IMR-90 (cell line): ENCODE measurements around the gene FAM174C. TPM values are rescaled to one million over a fixed set of nuclear protein-coding genes. Genes with fewer than 3 reads are reported as not detected.

Experiments used
- ATAC-seq: fragments of 200-7000 bp; cut with Tn5 transposase; 2 replicates; pipeline ENCODE4 v1.9.1; 2020; ENCODE audit warnings: low read depth, mild to moderate bottlenecking, moderate library complexity
- BruUV-seq: library from RNA; stranded (reverse); fragments of 400-500 nt; replicated peaks from 2 replicates; lab custom pipeline; 2021; lab: Mats Ljungman, UMichigan
- CTCF ChIA-PET: fragments of 300-600 bp; formaldehyde crosslinking; extraction: SDS; loops from one replicate; lab custom pipeline; 2021; ENCODE audit warnings: antibody characterized with exemption; lab: Yijun Ruan, JAX
- POLR2A ChIA-PET: fragments of 300-600 bp; sonication (Branson Sonifier 250); formaldehyde crosslinking; loops from one replicate; lab custom pipeline; 2022; ENCODE audit warnings: antibody characterized with exemption; ENCODE audit not compliant: unreplicated experiment; lab: Charles Lee
- DNase-seq: peaks from one replicate; pipeline ENCODE4 v3.0.0; 2013
- H2AFZ ChIP-seq: replicated peaks from 2 replicates; pipeline ENCODE3; 2013; ENCODE audit warnings: low read length, mild to moderate bottlenecking; ENCODE audit not compliant: poor library complexity
- H2AK5ac ChIP-seq: 2 replicates; pipeline ENCODE4 v1.6.1; 2013; ENCODE audit warnings: low read depth, low read length, inconsistent platforms
- H2AK9ac ChIP-seq: replicated peaks from 2 replicates; pipeline ENCODE3; 2013; ENCODE audit warnings: mild to moderate bottlenecking, low read depth, low read length, moderate library complexity; ENCODE audit not compliant: poor library complexity
- H2BK120ac ChIP-seq: 2 replicates; pipeline ENCODE4 v1.6.1; 2013; ENCODE audit warnings: low read depth, low read length, inconsistent platforms
- H2BK15ac ChIP-seq: 3 replicates; pipeline ENCODE4 v1.6.1; 2013; ENCODE audit warnings: low read depth, low read length, inconsistent platforms
- H2BK20ac ChIP-seq: 2 replicates; pipeline ENCODE4 v1.6.1; 2013; ENCODE audit warnings: low read depth, mild to moderate bottlenecking, inconsistent platforms, low read length, moderate library complexity
- H2BK5ac ChIP-seq: 2 replicates; pipeline ENCODE4 v1.6.1; 2013; ENCODE audit warnings: mild to moderate bottlenecking, low read depth, low read length, inconsistent platforms; ENCODE audit not compliant: poor library complexity, severe bottlenecking
- H3K14ac ChIP-seq: replicated peaks from 2 replicates; pipeline ENCODE4 v1.6.1; 2013; ENCODE audit warnings: low read depth, low read length, inconsistent platforms
- H3K18ac ChIP-seq: 2 replicates; pipeline ENCODE4 v1.6.1; 2013; ENCODE audit warnings: low read depth, low read length, control low read depth
- H3K23ac ChIP-seq: 2 replicates; pipeline ENCODE4 v1.6.1; 2013; ENCODE audit warnings: low read depth, low read length, inconsistent platforms
- H3K27ac ChIP-seq: 2 replicates; pipeline ENCODE4 v1.5.1; 2013; ENCODE audit warnings: mild to moderate bottlenecking, control low read depth, low read length; ENCODE audit not compliant: insufficient read depth
- H3K27me3 ChIP-seq: 2 replicates; pipeline ENCODE4 v1.6.1; 2013; ENCODE audit warnings: low read length; ENCODE audit not compliant: control insufficient read depth, insufficient read depth
- H3K36me3 ChIP-seq: 2 replicates; pipeline ENCODE4 v1.6.1; 2013; ENCODE audit warnings: low read length, mixed read lengths; ENCODE audit not compliant: control insufficient read depth, insufficient read depth
- H3K4ac ChIP-seq: 2 replicates; pipeline ENCODE4 v1.6.1; 2013; ENCODE audit warnings: low read depth, low read length, inconsistent platforms
- H3K4me1 ChIP-seq: 2 replicates; pipeline ENCODE4 v1.6.1; 2013; ENCODE audit warnings: low read length, mixed read lengths; ENCODE audit not compliant: control insufficient read depth, insufficient read depth
- H3K4me2 ChIP-seq: 2 replicates; pipeline ENCODE4 v1.6.1; 2013; ENCODE audit warnings: low read depth, mild to moderate bottlenecking, control low read depth, low read length, moderate library complexity
- H3K4me3 ChIP-seq: 2 replicates; pipeline ENCODE4 v1.5.1; 2013; ENCODE audit warnings: low read depth, mild to moderate bottlenecking, control low read depth, low read length, moderate library complexity; ENCODE audit not compliant: insufficient read depth
- H3K56ac ChIP-seq: 2 replicates; pipeline ENCODE4 v1.6.1; 2013; ENCODE audit warnings: low read length, inconsistent platforms; ENCODE audit not compliant: insufficient read depth; ENCODE audit errors: extremely low read depth
- H3K79me1 ChIP-seq, 2 experiments: 2 replicates each; pipeline ENCODE4 v1.6.1; 2013; ENCODE audit warnings: low read length in 2 of 2, inconsistent platforms in 1 of 2, low read depth in 1 of 2
- H3K9ac ChIP-seq: 2 replicates; pipeline ENCODE4 v1.6.1; 2013; ENCODE audit warnings: low read depth, low read length, control low read depth
- H3K9me1 ChIP-seq: 2 replicates; pipeline ENCODE4 v1.6.1; 2013; ENCODE audit warnings: low read length, inconsistent platforms; ENCODE audit not compliant: insufficient read depth
- H3K9me3 ChIP-seq: 2 replicates; pipeline ENCODE4 v1.6.1; 2013; ENCODE audit warnings: low read length; ENCODE audit not compliant: control insufficient read depth, insufficient read depth
- H4K20me1 ChIP-seq: 2 replicates; pipeline ENCODE4 v1.6.1; 2013; ENCODE audit warnings: low read length, inconsistent platforms; ENCODE audit not compliant: insufficient read depth
- H4K5ac ChIP-seq: 2 replicates; pipeline ENCODE4 v1.6.1; 2013; ENCODE audit warnings: mild to moderate bottlenecking, low read depth, low read length, control low read depth
- H4K8ac ChIP-seq, 2 experiments: 2 replicates each; pipeline ENCODE4 v1.6.1; 2013; ENCODE audit warnings: low read depth in 2 of 2, low read length in 2 of 2, control low read depth in 1 of 2, inconsistent platforms in 1 of 2
- H4K91ac ChIP-seq: 2 replicates; pipeline ENCODE4 v1.6.1; 2013; ENCODE audit warnings: low read depth, low read length, inconsistent platforms; ENCODE audit not compliant: insufficient read depth
- BHLHE40 ChIP-seq: fragments of 150-350 bp; IDR thresholded peaks from 2 replicates; pipeline ENCODE4 v1.6.1; 2016; ENCODE audit warnings: mild to moderate bottlenecking, low read depth, low read length
- RFX5 ChIP-seq: IDR thresholded peaks from 2 replicates; pipeline ENCODE4 v1.8.0; 2012; ENCODE audit warnings: low read depth, mild to moderate bottlenecking, low read length, moderate library complexity
- WGBS, 2 experiments: methylation state at CpG; one replicate each; pipeline versions ENCODE4 v1.1.5 to v1.1.7; 2013; ENCODE audit warnings: missing lambda C conversion rate in 2 of 2; ENCODE audit not compliant: insufficient read length in 1 of 2; ENCODE audit errors: extremely low coverage in 2 of 2; 5-methylcytosine and 5-hydroxymethylcytosine counted together
- dilution Hi-C: fragments of 300-500 bp; cut with HindIII; formaldehyde crosslinking; loops from one replicate; pipeline ENCODE4 v1.14.3; 2018; ENCODE audit warnings: low sequenced_read_pairs; ENCODE audit not compliant: unreplicated experiment
- in situ Hi-C: fragments of 300-500 bp; cut with MboI; formaldehyde crosslinking; loops from 3 replicates; pipeline ENCODE4 v1.14.3; 2019; ENCODE audit warnings: low sequenced_read_pairs, inconsistent platforms, mixed read lengths
- intact Hi-C: fragments of 100-400 bp; cut with micrococcal nuclease; formaldehyde crosslinking; loops from 2 replicates; pipeline ENCODE4 v1.10.0; 2022
- polyA plus RNA-seq, 3 experiments: library from polyadenylated mRNA; depleted of rRNA; stranded (reverse); fragments of >200 nt; gene quantifications; 2 replicates each; pipeline ENCODE4 v1.2.3, GENCODE V29; 2012; ENCODE audit warnings: low replicate concordance in 1 of 3
- total RNA-seq: library from RNA; depleted of rRNA; stranded (reverse); fragments of >200 nt; gene quantifications from 2 replicates; pipeline ENCODE4 v1.2.3, GENCODE V29; 2012

The FAM174C gene
- total and polyA plus RNA-seq, 2 of the 4 experiments (the other 2 are of a cell fraction) = 7.5 to 61.8 TPM

- no TSS peak for BruUV-seq
- Histone ChIP-seq H4K20me1 (peaks cover 54% of the 10 kb centered on the region), H3K4me3 (no peak overlapping the region), H4K91ac (peak overlapping the region; percentile 8; the same call in 1 of the 2 replicates), H3K79me1 (peaks cover 9 to 63% of the 10 kb centered on the region in 2 experiments; a peak in 3 of 4 replicates), H3K4ac (peak overlapping the region; percentile 68), H3K27ac (peak overlapping the region; percentile 12; the same call in 1 of the 2 replicates), H2AK9ac (peak overlapping the region; percentile 62), H4K8ac (peak overlapping the region in 1 of 2 experiments; percentile 45; a peak in 1 of 4 replicates), H3K9ac (peak overlapping the region; percentile 24; the same call in 1 of the 2 replicates), H2BK20ac (no peak overlapping the region), H3K14ac (no peak overlapping the region), H2AFZ (peak overlapping the region; percentile 80), H3K4me2 (peak overlapping the region; percentile 61), H3K56ac (no peak overlapping the region), H3K27me3 (no peaks in the 10 kb centered on the region), H4K5ac (no peak overlapping the region), H3K4me1 (peaks cover 39% of the 10 kb centered on the region), H3K23ac (no peak overlapping the region), H3K36me3 (peaks cover 27% of the 10 kb centered on the region), H2BK120ac (no peak overlapping the region), H2BK5ac (peak overlapping the region; percentile 18), H3K18ac (no peak overlapping the region), H2BK15ac (no peak overlapping the region; the same call in 2 of the 3 replicates), H3K9me1 (peaks cover 8% of the 10 kb centered on the region), H2AK5ac (peak overlapping the region; percentile 66), H3K9me3 (no peaks in the 10 kb centered on the region)
- ChIA-PET CTCF (interaction anchor here (1.5 to 3.5 kb wide), 4 partner anchors 11 to 25 kb away, joined by 8 to 64 read pairs (median 13); no protein-coding TSS in a partner anchor), POLR2A (interaction anchor here (0.5 to 1.4 kb wide), 17 partner anchors 8 to 285 kb away, joined by 3 to 62 read pairs (median 4); partner anchors contain the start of genes ATP5F1D, GPX4 and WDR18)
- dilution Hi-C loops = no loop called here
- DNase-seq = no peak
- peak; percentile 42; the same call in 1 of the 2 replicates for TF ChIP-seq BHLHE40
- no peak for TF ChIP-seq RFX5
- intact Hi-C loops = loop anchor here (1.0 kb wide), 1 partner anchor 19 kb away; no protein-coding TSS in a partner anchor
- ATAC-seq = no peak
- WGBS, 2 experiments = 56% methylated on average over 19 of the region's 40 CpGs; no CpG with 5 or more reads in 1 of the 2 experiments
- in situ Hi-C loops = no loop called here
Observed at GRCh38 chr19:1268226-1269064, 6.9 kb upstream of the FAM174C start.
